GM19372 (cell line): ENCODE data around the gene DENR.

Source experiments
- ATAC-seq: cut with Tn5 transposase; IDR thresholded peaks from one replicate; pipeline ENCODE4 v1.9.1; 2021; ENCODE audit warnings: mild to moderate bottlenecking, low read depth, moderate library complexity; ENCODE audit not compliant: unreplicated experiment

DENR gene

DNA sequence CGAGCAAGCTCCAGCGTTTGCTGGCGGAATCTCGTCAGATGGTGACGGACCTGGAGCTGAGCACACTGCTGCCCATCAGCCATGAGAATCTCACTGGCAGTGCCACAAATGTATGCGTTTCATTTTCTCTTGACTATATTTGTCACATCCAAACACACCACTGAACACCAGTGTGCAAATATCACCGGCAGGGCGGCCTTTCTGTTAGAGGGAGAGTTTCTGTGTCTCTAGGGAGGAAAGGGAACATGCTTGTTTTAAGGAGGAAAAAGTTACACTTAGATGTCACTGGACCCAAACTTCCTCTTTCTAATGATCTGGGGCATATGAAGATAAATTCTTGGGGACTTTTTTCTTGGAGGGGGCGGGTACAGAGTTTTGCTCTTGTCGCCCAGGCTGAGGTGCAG, 60.7 kb downstream of the DENR start:
- ATAC-seq: no peak

DNA sequence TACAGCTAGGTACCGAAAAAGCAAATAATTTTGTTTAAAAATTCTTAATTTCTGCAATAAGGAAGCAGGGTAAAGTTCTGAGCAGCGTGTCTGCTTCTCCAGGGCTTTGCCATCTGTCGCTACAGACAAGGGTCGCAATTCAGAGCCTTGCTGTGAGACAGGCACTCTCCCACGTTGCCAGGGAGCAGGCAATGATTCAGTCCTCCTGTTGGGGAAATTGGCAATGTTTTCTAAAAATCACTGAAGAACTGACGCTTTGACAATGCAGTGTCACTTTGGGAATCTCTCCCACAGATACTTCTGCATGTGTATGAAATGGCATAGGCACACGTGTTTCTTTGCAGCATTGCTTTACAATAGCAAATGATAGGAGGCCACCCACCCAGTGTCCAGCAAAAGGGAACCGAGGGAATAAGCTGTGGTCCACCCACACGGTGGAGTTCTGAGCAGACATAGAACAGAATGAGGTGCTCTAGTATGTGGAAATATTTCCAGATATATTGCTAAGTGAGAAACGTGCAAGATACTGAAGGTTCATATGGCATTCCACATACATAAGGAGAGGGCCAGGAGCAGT, 66.7 kb downstream of the DENR start:
- no peak for ATAC-seq

DNA sequence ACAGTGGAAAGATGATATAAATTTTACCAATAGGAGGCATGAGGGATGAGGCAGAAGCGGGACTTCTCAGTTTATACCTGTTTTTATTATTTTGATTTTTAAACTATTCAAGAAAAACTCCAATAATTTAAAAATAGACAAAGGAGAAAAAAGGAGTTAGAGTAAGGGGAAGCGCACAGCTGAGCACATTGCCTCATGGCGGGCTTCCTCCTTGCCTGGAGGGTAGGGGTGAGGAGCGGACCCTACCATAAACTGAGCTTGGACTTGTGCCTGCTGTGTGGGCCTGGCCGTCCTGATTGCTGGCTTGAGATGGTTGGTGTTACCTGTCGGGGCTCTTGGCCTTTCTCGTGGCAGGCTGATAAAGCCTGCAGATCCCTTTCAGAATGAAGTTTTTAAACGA, 67.5 kb downstream of the DENR start:
- ATAC-seq: no peak
